NT2/D1 (cell line): ENCODE data around the gene SH3BP1.
"Not testable (repeated sequence)": the region's sequence is repeated elsewhere in the genome, so short reads cannot be mapped to it uniquely, and the experiment has no call there.

Experiments
- YY1 ChIP-seq: IDR thresholded peaks from 2 replicates; pipeline ENCODE4 v1.6.1; 2011; ENCODE audit not compliant: insufficient read length, insufficient read depth
- ZNF274 ChIP-seq: IDR thresholded peaks from 2 replicates; pipeline ENCODE4 v1.6.1; 2011; ENCODE audit warnings: mild to moderate bottlenecking, low read depth, low read length

- TF ChIP-seq YY1, ZNF274: not testable (repeated sequence)
Measured at GRCh38 chr22:37602546-37603277, 36.8 kb upstream of the SH3BP1 start.
